GM12892 (cell line): ENCODE measurements around the gene SYTL2.
"Not testable (repeated sequence)": the region's sequence is repeated elsewhere in the genome, so short reads cannot be mapped to it uniquely, and the experiment has no call there.

Experiments used
- DNase-seq: peaks from one replicate; pipeline ENCODE4 v3.0.0; 2011; ENCODE audit not compliant: insufficient read length
- FAIRE-seq: peaks from 2 replicates; lab custom pipeline; 2011; peaks lifted over from hg19 to GRCh38; lab: Jason Lieb, UNC
- POLR2A ChIP-seq: IDR thresholded peaks from 2 replicates; pipeline ENCODE4 v1.6.1; 2011; ENCODE audit warnings: low read depth, low read length, control low read depth
- POLR2AphosphoS5 ChIP-seq: IDR thresholded peaks from 2 replicates; pipeline ENCODE4 v1.6.1; 2011; ENCODE audit warnings: low read depth, low read length, control low read depth
- TAF1 ChIP-seq: IDR thresholded peaks from 2 replicates; pipeline ENCODE4 v1.6.1; 2011; ENCODE audit warnings: low read depth, mild to moderate bottlenecking, control low read depth, low read length, borderline replicate concordance

The SYTL2 gene

DNA sequence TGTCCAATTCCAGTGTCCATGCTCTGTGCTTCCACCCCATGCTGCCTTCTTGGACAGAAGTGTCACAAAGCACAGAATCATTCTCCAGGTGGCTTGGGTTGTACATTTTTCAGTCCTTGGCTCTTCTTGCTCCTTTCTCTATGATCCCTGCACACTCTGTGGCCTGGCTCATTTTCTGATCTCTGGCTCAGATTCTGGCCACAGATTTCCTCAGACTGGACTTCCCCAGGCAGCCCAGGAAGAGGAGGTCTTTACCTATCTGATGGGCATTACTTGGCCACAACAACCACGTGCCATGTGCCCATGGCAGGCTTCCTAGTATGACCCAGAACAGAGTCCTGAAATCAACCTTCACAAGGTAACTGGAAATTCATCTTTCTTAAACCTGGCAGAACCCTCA, 27.2 kb downstream of the SYTL2 start:
- TF ChIP-seq POLR2A (no peak), TAF1 (no peak), POLR2AphosphoS5 (no peak)
- FAIRE-seq (no peak), DNase-seq (no peak)

DNA sequence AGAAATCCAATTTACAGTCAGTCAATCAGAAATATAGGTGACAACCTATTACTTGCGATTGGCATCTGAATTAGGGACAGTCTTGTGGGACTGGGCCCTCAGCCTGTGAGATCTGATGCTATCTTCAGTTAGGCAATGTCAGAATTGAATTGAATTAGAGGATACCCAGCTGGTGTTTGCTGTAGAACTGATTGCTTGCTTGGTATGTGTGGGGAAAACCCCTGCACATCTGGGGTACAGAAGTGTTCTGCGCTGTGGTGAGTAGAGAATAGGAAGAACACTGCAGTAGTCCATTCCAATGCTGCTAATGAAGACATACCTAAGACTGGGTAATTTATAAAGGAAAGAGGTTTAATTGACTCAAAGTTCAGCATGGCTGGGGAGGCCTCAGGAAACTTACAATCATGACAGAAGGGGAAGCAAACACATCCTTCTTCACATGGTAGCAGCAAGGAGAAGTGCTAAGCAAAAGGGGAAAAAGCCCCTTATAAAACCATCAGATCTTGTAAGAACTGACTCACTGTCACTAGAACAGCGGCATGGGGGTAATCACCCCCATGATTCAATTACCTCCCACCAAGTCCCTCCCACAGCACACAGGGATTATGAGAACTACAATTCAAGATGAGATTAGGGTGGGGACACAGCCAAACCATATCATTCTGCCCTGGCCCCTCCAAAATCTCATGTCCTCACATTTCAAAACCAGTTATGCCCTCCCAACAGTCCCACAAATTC, 30.0 kb downstream of the SYTL2 start:
- DNase-seq = not testable (repeated sequence)

DNA sequence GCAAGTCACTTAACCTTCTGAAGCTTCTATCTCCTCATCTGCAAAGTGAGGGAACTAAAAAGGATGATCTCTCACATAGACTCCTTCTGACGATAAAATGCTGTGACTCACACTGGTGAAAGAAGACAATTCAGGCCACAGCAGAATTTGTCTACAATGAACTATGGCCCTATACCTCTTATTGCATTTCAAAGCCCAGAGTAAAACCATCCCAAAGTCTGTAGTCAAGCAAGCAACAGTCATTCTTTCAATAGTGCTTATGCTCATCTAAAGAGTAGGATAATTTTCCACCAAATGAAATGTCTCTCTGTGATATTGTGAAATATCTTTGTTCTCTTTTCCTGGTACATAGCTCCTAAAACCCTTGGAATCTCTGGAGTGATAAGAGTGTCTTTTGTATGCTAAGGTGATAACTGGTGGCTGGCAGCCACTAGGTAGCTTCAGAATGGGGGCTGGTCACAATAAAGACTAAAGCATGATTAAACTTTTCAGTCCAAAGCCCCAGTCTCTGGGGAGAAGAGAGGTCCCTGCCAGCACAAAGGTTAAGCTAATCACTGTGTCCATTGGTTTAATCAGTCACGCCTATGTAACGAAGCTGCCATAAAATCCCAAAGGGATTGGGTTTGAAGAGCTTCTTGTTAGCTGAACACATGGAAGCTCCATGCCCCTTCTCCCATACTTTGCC, 30.8 kb downstream of the SYTL2 start:
- FAIRE-seq (peak; percentile 14), DNase-seq (no peak)
- TF ChIP-seq POLR2AphosphoS5 = no peak
- no peak for TF ChIP-seq TAF1
- TF ChIP-seq POLR2A = no peak

More for the DNA sequence above, 30.0 kb downstream of the SYTL2 start:
- not testable (repeated sequence) for FAIRE-seq

DNA sequence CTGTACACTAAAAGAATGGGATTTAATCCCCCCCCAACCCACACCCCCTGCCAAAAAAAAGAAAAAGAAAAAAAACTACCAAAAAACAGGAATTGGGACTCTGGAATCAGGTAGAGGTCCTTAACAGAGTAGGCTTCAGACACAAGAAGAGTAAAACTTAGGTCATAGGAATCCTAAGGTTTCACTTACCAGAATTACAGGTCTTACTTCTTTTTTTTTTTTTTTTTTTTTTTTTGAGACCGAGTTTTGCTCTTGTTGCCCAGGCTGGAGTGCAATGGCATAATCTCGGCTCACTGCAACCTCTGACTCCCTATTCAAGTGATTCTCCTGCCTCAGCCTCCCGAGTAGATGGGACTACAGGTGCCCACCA, 33.4 kb downstream of the SYTL2 start:
- FAIRE-seq, DNase-seq: not testable (repeated sequence)

DNA sequence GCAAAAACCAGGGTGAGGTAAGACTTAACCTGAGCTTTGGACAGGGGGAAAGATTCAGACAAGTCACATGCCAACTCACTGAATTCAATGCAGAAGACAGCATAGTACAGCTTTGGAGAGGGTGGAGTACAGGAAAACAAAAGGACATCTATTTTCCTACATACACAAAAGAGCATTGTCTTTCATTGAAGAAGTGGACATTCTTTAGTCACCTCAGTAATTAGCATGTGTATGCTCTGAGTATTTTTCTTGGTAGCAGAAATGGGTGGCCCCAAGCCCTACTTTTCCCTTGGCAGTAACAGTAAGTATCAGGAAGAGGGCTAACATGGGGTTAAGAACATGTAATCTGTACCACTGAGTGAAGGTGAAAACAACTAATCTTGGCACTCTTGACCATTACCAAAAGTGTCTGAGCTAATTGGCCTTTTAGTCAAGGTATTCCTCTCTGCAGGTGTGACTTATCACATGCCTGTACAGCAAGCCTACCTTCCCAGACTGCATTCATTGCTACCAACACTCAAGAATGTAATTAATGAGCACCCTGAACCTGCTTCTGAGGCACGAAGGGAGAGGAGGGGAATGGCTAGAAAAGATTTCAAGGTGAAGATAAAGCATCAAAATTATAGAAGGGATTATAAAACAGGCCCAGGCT, 33.9 kb downstream of the SYTL2 start:
- TF ChIP-seq POLR2A (no peak), TAF1 (no peak), POLR2AphosphoS5 (no peak)
- FAIRE-seq = no peak
- DNase-seq = no peak

DNA sequence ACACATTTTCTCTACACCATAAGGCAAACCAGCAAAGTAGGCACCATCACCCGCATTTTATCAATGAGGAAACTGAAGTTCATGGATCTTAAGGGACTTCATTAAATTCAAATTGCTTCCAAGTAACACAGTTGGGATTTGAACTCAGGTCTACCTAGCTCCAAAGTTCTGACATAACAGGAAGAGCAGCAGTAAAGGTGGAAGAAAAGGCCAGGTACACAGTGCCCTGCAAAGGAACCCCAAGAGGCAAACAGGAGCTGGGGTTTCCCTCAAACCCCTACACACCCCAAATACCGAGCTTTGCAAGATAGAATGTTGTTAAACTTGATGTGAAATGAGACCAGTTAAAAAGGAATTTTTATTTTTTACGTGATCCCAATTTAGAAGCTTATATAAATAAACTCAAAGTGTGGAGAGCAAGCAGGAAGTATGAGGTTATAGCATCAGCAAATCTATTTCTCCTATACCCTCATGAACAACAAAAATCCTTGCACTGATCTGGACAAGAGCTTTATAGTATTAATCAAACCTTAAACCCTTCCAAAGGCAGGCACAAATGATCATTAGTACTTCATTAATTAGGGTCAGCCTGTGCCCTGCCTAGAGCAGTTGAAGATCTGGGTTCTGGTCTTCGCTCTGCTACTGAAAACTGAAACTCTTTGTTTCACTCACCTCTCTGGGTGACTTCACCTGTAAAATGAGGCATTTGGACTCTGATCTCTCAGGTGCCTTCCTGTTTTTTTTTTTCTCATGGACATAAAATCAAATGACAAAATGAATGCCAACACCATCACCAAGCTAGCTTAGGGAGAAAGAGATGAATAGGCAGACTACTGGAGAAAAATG, 36.5 kb downstream of the SYTL2 start:
- DNase-seq (no peak), FAIRE-seq (no peak)
- TF ChIP-seq POLR2AphosphoS5 (no peak), TAF1 (no peak), POLR2A (no peak)

DNA sequence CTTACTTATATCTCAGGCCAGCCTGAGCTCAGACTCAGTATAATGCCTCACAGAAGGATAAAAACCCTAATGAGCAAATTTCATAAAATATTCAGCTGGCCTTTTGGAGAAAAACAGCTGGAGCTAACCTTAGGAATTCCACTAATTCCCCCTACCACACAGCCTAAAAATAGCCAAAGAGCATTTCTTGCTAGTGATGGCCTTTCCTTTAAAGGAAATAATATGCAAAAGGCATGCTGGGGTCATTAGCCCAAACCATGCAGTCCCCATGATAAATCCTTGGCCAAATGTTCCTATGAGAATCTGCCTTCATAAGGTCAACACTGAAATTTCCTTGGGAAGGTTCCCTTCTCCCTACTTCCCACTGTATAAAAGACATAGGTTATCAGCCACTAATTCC, 38.2 kb downstream of the SYTL2 start:
- DNase-seq (no peak), FAIRE-seq (no peak)
- no peak for TF ChIP-seq POLR2A
- no peak for TF ChIP-seq POLR2AphosphoS5
- no peak for TF ChIP-seq TAF1

DNA sequence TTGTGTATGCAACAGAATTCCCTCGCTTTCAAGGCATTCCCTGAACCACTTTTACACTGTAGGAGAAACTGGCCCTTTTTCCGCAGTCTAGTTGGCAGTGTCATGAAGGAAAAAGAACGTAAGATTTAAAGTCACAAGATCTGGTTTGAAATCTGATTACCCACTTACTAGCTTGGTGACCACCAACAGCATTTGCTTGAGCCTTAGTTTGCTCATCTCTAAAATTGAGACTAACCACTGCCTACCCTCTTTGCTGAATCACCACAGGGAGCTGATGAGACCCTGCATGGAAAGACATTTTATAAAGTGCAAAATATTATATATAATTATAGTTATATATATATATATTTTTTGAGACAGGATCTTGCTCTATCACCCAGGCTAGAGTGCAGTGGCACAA, 39.4 kb downstream of the SYTL2 start:
- DNase-seq = no peak
- no peak for FAIRE-seq
- TF ChIP-seq POLR2A = no peak
- TF ChIP-seq POLR2AphosphoS5 = no peak
- TF ChIP-seq TAF1 = no peak

DNA sequence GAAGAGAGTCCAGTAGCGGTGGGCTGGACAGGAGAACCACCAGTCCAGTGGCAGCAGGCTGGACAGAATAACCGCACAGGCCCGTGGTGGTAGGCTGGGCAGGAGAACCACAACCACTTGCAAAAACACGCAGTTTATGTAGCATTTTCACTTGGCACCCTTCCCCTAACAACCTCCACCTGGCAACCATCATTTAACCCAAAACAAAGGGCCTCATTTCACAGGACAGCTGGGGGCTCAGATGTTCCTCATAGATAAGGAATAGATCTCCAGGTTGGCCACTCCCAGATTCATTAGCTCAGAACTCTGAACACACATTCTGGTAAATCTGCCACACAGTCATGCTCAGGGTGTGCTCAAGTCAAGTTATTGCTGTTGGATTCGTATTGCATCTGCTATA, 41.2 kb downstream of the SYTL2 start:
- TF ChIP-seq POLR2AphosphoS5 = no peak
- TF ChIP-seq POLR2A = no peak
- no peak for DNase-seq
- peak; percentile 74 for FAIRE-seq

DNA sequence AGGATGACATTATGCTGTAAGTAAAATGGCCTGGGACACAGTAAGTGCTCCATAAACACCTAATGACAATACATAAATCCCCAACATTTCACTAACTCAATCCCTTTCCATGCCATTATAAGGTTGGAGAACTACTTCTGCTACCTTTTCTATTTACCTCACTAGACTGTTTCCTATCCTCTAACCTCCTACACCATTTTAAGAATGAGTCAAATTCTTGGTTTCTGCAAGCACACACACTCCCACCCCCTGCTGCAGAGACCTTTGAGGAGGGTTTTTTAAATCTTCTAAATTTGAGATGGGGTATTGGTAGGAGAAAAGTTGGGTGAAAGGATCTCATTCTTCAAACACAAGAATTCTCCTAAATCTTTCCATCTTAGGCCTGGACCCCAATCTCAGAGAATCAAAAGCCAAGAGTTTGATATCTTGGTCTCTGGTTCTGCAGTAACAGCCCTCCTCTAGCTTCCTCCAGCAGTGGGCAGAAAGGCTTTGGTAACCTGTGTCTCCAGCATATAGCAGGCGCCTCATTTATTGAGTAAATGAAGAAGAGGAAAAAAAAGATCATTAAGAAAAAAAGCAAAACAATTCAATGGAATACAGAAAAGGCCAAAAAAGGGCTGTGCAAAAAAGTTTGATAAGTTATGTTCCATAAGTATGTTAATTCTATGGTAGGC, 42.3 kb downstream of the SYTL2 start:
- FAIRE-seq (no peak), DNase-seq (no peak)
- TF ChIP-seq TAF1 (no peak), POLR2AphosphoS5 (no peak), POLR2A (no peak)
